GM18526 (cell line): Measurements from ENCODE around the gene NEK11.

ENCODE experiments used
- POLR2A ChIP-seq: IDR thresholded peaks from 3 replicates; pipeline ENCODE4 v1.6.1; 2011; ENCODE audit not compliant: insufficient read length; ENCODE audit errors: extremely low read depth

The NEK11 gene

GRCh38 chr3:131222599-131222998, 195.9 kb downstream of the NEK11 start:
- TF ChIP-seq POLR2A, result no peak

DNA sequence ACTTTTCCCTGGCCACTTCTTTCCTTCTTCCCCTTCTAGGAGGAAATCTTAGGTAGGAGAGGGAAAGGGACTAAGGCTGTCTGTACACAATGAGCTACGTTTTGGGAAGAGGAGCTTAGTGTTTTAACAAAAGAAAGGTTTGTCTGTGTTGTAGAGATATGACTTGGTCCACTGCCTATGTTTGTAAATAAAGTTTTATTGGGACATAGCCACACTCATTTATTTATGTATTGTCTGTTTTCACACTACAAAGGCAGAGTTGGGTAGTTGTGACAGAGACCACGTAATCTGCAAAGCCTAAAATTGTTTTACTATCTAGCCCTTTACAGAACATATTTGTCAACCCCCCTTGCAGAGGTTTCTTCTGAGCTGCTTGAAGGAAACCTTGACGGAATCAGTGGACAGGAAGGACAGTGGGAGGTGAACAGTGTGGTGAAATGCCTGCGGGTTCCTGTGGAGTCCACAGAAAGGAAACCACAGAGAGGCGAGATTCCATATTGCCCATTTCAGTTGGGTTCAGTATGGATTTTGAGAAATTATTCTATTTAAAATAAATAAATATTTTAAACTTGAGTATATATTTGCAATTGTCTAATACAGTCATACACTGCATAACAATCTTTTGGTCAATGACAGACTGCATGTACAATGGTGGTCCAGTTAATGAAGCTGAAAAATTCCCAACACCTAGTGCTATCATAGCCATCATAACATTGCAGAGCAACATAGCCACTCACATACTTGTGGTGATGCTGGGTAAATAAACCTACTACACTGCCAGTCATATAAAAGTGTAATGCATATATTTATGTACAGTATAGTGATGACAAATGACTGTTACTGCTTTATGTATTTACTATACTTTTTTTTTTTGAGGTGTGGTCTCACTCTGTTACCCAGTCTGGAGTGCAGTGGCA, 197.0 kb downstream of the NEK11 start:
- no peak for TF ChIP-seq POLR2A

- TF ChIP-seq POLR2A, result no peak
These were observed 198.3 kb downstream of the NEK11 start for GRCh38 chr3:131224886-131225550.

DNA sequence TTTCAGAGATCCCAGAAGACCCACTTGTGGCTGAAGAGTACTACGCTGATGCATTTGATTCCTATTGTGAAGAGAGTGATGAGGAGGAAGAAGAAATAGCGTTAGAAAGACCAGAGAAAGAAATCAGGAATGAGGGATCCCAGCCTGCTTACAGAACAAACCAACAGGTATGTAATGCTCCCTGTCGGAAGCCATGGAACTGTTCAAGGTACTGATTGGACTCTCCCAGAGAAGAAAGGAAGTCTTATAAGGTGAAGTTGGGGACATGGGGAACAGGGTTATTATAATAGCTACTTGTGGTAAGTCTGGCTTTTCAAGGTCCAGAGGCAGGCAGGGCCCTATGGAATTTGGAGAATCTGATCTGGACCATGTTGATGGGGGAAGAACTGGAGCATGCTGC, 201.8 kb downstream of the NEK11 start:
- TF ChIP-seq POLR2A, result no peak

DNA sequence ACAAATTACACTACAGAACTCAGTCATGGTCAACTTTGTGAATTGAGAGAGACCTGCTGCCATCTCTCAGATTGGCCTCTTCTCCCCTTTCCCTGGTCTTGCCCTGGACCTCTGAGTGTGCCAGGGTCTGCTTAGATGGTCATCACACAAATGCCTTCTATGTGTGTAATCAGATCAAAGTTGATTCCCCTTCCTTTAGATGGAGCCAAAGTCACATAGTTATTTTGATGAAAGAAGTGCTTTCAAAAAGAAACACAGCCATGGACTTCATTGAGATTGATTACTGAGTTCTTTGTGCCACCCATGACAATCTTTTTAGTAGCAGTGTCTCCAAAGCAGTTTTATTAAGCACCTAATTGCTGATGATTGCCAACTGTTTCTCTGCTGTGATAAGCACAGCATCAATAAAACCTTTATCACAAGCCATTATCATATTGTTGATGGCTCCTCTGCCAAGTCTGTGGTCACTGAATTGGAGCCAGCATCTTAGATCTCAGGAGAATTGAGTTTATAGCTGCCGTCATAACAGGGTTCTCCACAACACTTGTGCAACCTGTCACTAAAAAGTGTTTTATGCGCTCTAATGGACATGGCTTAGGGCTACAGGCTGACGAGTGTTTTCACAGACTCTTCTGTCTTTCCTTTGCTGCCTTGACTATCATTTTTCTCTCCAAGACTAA, 205.2 kb downstream of the NEK11 start:
- TF ChIP-seq POLR2A, result no peak

- TF ChIP-seq POLR2A, result no peak
These were observed 206.1 kb downstream of the NEK11 start for GRCh38 chr3:131232711-131233267.

- TF ChIP-seq POLR2A, result no peak
These were observed 207.4 kb downstream of the NEK11 start for GRCh38 chr3:131233900-131234668.

DNA sequence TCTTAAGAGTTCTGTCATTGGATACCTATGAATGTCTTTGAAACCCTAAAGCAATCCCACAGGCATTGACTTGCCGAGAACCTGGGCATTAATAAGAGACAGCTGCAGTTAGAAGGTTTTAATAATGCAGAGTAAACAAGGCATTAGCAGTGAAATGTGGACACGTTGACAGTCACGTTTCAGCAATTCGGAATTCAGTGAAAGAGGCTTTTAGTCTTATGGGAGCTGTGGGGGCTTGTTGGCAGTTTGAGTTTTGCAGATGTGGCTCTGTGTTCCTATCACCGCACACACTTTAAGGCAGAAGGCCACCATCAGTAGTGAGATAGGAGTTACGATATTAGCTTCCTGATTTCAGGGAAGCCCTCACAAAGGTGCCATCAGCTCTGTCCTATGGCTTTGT, 209.7 kb downstream of the NEK11 start:
- TF ChIP-seq POLR2A, result no peak

- TF ChIP-seq POLR2A, result no peak
These were observed 211.8 kb downstream of the NEK11 start for GRCh38 chr3:131238496-131238895.

DNA sequence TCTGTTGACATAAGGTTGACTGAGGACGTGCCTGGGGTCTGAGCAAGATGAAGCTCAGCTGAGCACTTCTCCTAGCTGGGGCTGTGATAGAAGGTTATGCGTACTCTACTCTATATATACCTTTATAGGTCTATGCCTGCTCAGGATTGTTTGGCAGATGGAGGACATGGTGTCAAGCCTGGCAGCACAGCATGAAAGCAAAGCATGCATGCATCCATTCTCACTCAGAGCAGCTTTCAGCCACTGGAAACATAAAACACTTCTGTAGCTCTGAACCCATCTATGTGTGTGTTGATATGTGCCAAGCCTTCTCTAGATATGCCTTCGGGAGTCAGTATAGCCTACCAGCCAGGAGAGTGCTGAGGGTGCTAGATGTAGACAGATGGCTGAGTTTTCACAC, 212.6 kb downstream of the NEK11 start:
- no peak for TF ChIP-seq POLR2A

DNA sequence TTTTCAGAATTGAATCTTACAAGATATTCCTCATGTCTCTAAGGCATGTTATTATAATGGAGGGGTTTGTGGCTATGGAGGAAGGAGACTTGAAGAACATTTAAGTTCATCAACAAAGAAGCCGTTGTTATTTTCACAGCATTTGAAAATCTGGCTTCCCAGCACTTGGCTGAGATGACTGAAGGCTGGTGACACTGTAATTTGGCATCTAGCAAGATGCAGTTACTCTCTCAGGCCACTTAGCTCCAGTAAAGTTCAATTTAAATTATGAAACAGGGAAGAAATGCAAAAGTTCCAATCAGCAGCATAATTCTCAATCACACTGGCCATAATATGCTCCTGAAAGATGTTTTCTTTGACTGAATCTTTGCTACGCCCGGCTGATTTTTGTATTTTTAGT, 215.5 kb downstream of the NEK11 start:
- TF ChIP-seq POLR2A, result no peak

GRCh38 chr3:131250466-131250865, 223.8 kb downstream of the NEK11 start:
- TF ChIP-seq POLR2A, result no peak

DNA sequence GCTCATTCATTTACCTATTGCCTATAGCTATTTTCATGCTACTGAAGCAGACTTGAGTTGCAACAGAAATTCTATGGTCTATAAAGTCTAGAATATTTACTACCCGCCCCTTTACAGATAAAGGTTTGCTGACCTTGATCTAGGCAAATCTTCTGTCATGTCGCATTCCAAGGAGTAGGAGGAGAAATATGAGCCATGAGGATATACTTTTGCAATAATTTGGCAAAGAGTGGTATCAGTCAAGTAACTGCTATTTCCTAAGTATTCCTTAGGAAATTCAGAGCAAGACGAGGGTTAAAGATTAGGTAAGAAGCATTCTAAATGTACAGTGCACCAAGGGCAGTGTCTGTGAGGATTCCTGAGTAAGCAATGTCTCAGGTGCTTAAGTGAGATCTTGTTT, 233.8 kb downstream of the NEK11 start:
- no peak for TF ChIP-seq POLR2A

GRCh38 chr3:131261104-131261503, 234.4 kb downstream of the NEK11 start:
- TF ChIP-seq POLR2A, result no peak

DNA sequence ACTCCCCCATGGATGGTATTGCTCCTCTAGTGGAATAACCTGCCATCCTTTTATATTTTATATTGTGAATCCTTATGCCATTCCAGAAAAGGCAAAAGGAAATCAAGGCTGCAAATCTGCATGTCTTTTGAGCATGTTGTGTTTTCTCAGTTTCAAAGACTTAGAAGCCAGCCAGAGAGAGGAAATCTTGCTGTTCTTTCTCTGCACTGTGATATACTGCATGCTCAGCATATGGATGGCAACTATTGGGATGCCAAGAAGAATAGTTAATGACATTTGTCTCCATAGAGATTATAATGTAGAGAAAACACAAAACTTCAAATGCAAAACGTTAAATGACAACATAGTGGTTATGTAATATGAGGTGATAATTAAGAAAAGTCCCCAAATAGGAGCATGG, 248.9 kb downstream of the NEK11 start:
- no peak for TF ChIP-seq POLR2A
